Mesothelial cell of epicardium (in vitro differentiated cells): ENCODE measurements around the gene KRTAP19-2. TPM values are rescaled to one million over a fixed set of nuclear protein-coding genes. Genes with fewer than 3 reads are reported as not detected.
A peak's percentile ranks its signal among the peaks of the same experiment; 100 is the strongest.

Source experiments
- DNase-seq, 2 experiments: peaks; one replicate each; pipeline ENCODE4 v3.0.0; 2021; ENCODE audit warnings: low spot score in 2 of 2; ENCODE audit not compliant: unreplicated experiment in 2 of 2
- H3K27ac Mint-ChIP-seq: 2 replicates; pipeline ENCODE4 v1.8.0; 2021; ENCODE audit warnings: mixed read lengths
- H3K27me3 Mint-ChIP-seq: 2 replicates; pipeline ENCODE4 v1.8.0; 2021; ENCODE audit warnings: low read depth, mixed read lengths
- H3K36me3 Mint-ChIP-seq: 2 replicates; pipeline ENCODE4 v1.8.0; 2021; ENCODE audit warnings: mixed read lengths
- H3K4me1 Mint-ChIP-seq: 2 replicates; pipeline ENCODE4 v1.8.0; 2021; ENCODE audit warnings: mixed read lengths
- H3K4me3 Mint-ChIP-seq: 2 replicates; pipeline ENCODE4 v1.8.0; 2021; ENCODE audit warnings: mild to moderate bottlenecking, moderate library complexity, mixed read lengths
- H3K9me3 Mint-ChIP-seq: 2 replicates; pipeline ENCODE4 v1.8.0; 2021; ENCODE audit warnings: mixed read lengths
- CTCF ChIP-seq: fragments of 200-600 bp; sonication (generic); IDR thresholded peaks from one replicate; pipeline ENCODE4 v1.5.0; 2021; ENCODE audit warnings: antibody characterized with exemption; ENCODE audit not compliant: unreplicated experiment
- total RNA-seq: library from RNA; stranded (reverse); gene quantifications from 3 replicates; pipeline ENCODE4 v1.2.1, GENCODE V29; 2021

KRTAP19-2 gene
- total RNA-seq, 1 donor from 2014 or later, result not detected

DNA sequence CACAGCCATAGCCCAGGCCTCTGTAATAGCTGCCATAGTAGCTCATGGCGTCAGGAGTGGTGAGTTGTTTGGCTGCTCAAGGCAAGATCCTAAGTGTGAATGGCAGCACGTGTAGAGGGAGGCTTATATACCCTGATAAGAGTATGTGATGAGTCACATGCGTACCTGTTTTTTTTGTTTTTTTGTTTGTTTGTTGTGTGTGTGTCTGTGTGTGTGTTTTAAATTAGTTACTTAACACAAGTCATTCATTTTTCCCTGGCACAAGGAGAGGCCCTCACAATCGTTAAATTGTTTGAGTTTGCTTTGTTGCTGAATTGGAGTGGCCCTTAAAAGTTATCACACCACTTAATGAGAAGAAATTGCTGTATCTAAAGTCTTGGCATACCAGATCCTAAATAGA lies 9.8 kb upstream of the KRTAP19-2 start, which contains the start of gene KRTAP19-4:
Gene KRTAP19-4, minus strand, starts transcription at position 101 of the 400 bp plus-strand sequence. Its CDS starts 55 bp downstream, at position 46.
- H3K36me3 Mint-ChIP-seq, result no peaks in the 10 kb centered on the region
- no peaks in the 10 kb centered on the region for H3K27me3 Mint-ChIP-seq
- H3K27ac Mint-ChIP-seq, result no peak within 1 kb of the TSS
- no peaks in the 10 kb centered on the region for H3K4me1 Mint-ChIP-seq
- TF ChIP-seq CTCF, result no peak
- H3K4me3 Mint-ChIP-seq, result no peak within 1 kb of the TSS
- no peak for DNase-seq
- H3K9me3 Mint-ChIP-seq, result peaks cover 4% of the 10 kb centered on the region

DNA sequence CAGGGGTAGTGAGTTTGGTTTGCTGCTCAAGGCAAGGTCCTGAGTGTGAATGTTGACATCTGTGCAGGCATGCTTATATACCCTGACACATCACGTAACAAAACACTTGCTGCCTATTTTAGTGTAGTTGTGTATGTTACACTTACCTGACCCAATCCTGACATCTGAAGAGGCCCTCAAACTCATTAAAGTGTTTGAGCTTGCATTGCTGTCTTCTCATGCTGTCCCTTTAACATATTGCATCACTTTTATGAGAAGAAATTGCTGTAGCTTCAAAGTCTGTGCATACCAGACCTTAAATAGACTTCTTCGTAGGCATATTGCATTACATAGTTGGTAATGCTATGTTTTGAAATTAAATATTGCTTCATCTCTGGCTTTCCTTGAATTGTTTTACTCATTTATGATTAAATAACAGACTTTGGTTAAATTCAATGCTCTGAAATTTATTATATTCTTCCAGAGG lies 4.8 kb upstream of the KRTAP19-2 start, which contains the start of gene KRTAP19-3:
Gene KRTAP19-3, minus strand, starts transcription at position 51 of the 466 bp plus-strand sequence. CDS start 56 bp downstream, outside the sequence.
- no peak for TF ChIP-seq CTCF
- no peaks in the 10 kb centered on the region for H3K4me1 Mint-ChIP-seq
- H3K4me3 Mint-ChIP-seq, result no peak within 1 kb of the TSS

DNA sequence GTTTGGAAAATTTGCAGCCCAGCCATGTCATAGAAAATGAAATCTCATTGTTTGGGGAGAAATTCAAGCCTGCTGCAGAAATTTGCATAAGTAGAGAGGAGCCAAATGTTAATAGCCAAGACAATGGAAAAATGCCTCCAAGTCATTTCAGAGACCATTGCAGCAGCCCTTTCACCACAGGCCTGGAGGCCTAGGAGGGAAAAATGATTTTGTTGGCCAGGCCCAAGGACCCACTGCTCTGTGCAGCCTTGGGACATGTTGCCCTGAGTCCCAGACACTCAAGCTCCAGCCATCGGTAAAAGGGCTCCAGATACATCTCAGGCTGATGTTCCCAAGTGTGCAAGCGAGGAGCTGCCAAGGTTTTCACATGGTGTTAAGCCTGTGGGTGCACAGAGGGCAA lies 1.1 kb downstream of the KRTAP19-2 start:
- DNase-seq, result no peak
- TF ChIP-seq CTCF, result no peak
- Mint-ChIP-seq H3K27me3 (no peaks in the 10 kb centered on the region), H3K27ac (no peak overlapping the region), H3K36me3 (no peaks in the 10 kb centered on the region), H3K4me1 (peaks cover 4% of the 10 kb centered on the region), H3K9me3 (peaks cover 31% of the 10 kb centered on the region), H3K4me3 (no peak overlapping the region)

More for the DNA sequence above, 4.8 kb upstream of the KRTAP19-2 start, which contains the start of gene KRTAP19-3:
- H3K27me3 Mint-ChIP-seq, result no peaks in the 10 kb centered on the region
- H3K36me3 Mint-ChIP-seq, result no peaks in the 10 kb centered on the region
- no peak for DNase-seq
- peaks cover 19% of the 10 kb centered on the region for H3K9me3 Mint-ChIP-seq
- no peak within 1 kb of the TSS for H3K27ac Mint-ChIP-seq

DNA sequence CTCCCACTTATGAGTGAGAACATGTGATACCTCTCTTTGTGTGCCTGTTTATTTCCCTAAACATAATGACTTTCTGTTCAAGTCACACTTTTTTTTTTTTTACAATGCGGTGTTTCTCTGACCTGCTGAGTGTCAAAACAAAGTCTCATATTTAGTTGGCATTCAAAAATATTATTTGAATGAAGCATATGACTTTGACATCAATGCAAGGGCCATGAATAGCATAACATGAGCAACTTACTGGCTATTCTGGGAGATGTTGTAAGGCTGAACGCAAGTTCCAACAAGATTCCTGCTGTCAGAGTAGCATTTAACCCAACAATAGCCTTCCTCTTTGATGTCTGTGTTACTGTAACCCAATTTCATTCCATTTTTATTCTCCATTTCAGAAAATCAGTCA lies 5.1 kb downstream of the KRTAP19-2 start:
- no peak for DNase-seq
- H3K27me3 Mint-ChIP-seq, result no peaks in the 10 kb centered on the region
- no peaks in the 10 kb centered on the region for H3K36me3 Mint-ChIP-seq
- H3K27ac Mint-ChIP-seq, result no peak overlapping the region
- no peak overlapping the region for H3K4me3 Mint-ChIP-seq
- peaks cover 18% of the 10 kb centered on the region for H3K4me1 Mint-ChIP-seq
- peaks cover 22% of the 10 kb centered on the region for H3K9me3 Mint-ChIP-seq
- TF ChIP-seq CTCF, result no peak

GRCh38 chr21:30480145-30480544 lies 7.1 kb downstream of the KRTAP19-2 start, which contains the start of gene KRTAP19-1:
Gene KRTAP19-1, minus strand, starts transcription at chr21:30480367. Its CDS starts 50 bp downstream, at chr21:30480317.
- H3K4me3 Mint-ChIP-seq, result no peak within 1 kb of the TSS
- no peak for DNase-seq
- no peak for TF ChIP-seq CTCF
- no peaks in the 10 kb centered on the region for H3K27me3 Mint-ChIP-seq
- H3K36me3 Mint-ChIP-seq, result no peaks in the 10 kb centered on the region
- H3K27ac Mint-ChIP-seq, result peak within 1 kb of the TSS; percentile 25
- H3K4me1 Mint-ChIP-seq, result peaks cover 20% of the 10 kb centered on the region
- peaks cover 15% of the 10 kb centered on the region for H3K9me3 Mint-ChIP-seq
